ENCODE measurements around the gene THSD1. TPM values are rescaled to one million over a fixed set of nuclear protein-coding genes. Genes with fewer than 3 reads are reported as not detected.

Gene THSD1
- total and polyA plus RNA-seq, 2 experiments from 2014 or later, result 11.6 to 12.0 TPM

- Histone ChIP-seq H3K9me2 (ENCODE audit: insufficient read depth) (no peaks in the 10 kb centered on the region), H4K20me1 (ENCODE audit: insufficient read depth) (no peaks in the 10 kb centered on the region), H3K27me3 (replicated peaks; ENCODE audit: insufficient read depth) (no peaks in the 10 kb centered on the region), H3K4me2 (ENCODE audit: unreplicated experiment) (peak overlapping the region; percentile 68), H3K9me3 (ENCODE audit: low read depth) (no peaks in the 10 kb centered on the region), H3K9ac (peak overlapping the region; percentile 63), H3K4me3 (0 out of 2 replicates have a peak overlapping the region, but pooled peaks have one; percentile 31), H3K27ac (peak overlapping the region; percentile 90), H2AFZ (no peak overlapping the region), H3K79me2 (ENCODE audit: insufficient read depth) (no peaks in the 10 kb centered on the region), H3K4me1 (ENCODE audit: insufficient read depth) (peaks cover 63% of the 10 kb centered on the region), H3F3A (ENCODE audit: insufficient read depth) (peaks cover 61% of the 10 kb centered on the region), H3K36me3 (ENCODE audit: low read depth) (no peaks in the 10 kb centered on the region)
- 37% methylated on average over 6 of the region's 6 CpGs for WGBS, 2 experiments (ENCODE audit: low coverage in 1 of 2, low lambda C conversion rate in 2 of 2, missing lambda C conversion rate in 2 of 2)
- peak; percentile 92 for DNase-seq
- in situ Hi-C loops (cut with MboI), result loop anchor here (10.0 kb wide), 1 partner anchor 96 kb away; no protein-coding TSS in a partner anchor
- TF ChIP-seq EZH2 (IDR thresholded peaks at IDR 0.05; ENCODE audit: insufficient read depth, poor library complexity, severe bottlenecking) (no peak), EZH2phosphoT487 (IDR thresholded peaks at IDR 0.05; ENCODE audit: insufficient read depth, low read depth) (no peak)
These were observed 56.8 kb downstream of the THSD1 start for GRCh38 chr13:52348983-52349780.

- Histone ChIP-seq H3K36me3 (ENCODE audit: low read depth) (no peaks in the 10 kb centered on the region), H3K9me2 (ENCODE audit: insufficient read depth) (no peaks in the 10 kb centered on the region), H3K9me3 (ENCODE audit: low read depth) (no peaks in the 10 kb centered on the region), H3K4me2 (ENCODE audit: unreplicated experiment) (peak overlapping the region; percentile 68), H3K4me1 (ENCODE audit: insufficient read depth) (peaks cover 53% of the 10 kb centered on the region), H3K9ac (peak overlapping the region; percentile 63), H3K27ac (peak overlapping the region; percentile 90), H2AFZ (peak overlapping the region; percentile 53), H4K20me1 (ENCODE audit: insufficient read depth) (no peaks in the 10 kb centered on the region), H3K27me3 (replicated peaks; ENCODE audit: insufficient read depth) (no peaks in the 10 kb centered on the region), H3F3A (ENCODE audit: insufficient read depth) (peaks cover 60% of the 10 kb centered on the region), H3K79me2 (ENCODE audit: insufficient read depth) (no peaks in the 10 kb centered on the region), H3K4me3 (peak overlapping the region; percentile 31)
- WGBS, 2 experiments (ENCODE audit: low coverage in 1 of 2, low lambda C conversion rate in 2 of 2, missing lambda C conversion rate in 2 of 2), result 0 to 9% methylated on average over 5 of the region's 5 CpGs
- TF ChIP-seq EZH2 (IDR thresholded peaks at IDR 0.05; ENCODE audit: insufficient read depth, poor library complexity, severe bottlenecking), result no peak
- in situ Hi-C loops (cut with MboI), result loop anchor here (10.0 kb wide), 1 partner anchor 97 kb away; no protein-coding TSS in a partner anchor
- peak; percentile 88 for DNase-seq
These were observed 57.9 kb downstream of the THSD1 start for GRCh38 chr13:52348071-52348470.

GRCh38 chr13:52345631-52346251 lies 60.2 kb downstream of the THSD1 start:
- no peak overlapping the region for H2AFZ ChIP-seq
- no peak overlapping the region for H3K4me2 ChIP-seq (ENCODE audit: unreplicated experiment)

DNA sequence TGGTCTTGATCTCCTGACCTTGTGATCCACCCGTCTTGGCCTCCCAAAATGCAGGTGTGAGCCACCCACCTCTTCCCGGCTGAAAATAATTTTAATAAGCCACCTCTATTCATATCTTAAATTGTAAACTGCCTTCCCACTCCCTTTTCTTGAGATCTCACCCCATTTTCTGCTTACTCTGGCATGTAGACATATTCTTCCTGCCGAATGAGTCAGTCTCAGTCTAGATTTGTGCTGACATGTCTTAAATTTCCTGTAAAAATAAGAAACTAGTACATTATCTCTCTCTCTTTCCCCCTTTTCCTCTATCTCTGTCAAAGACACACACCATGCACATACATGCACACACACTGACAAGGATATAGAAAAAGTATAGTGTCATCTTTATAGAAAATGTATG lies 60.9 kb downstream of the THSD1 start:
- H3K79me2 ChIP-seq (ENCODE audit: insufficient read depth), result no peaks in the 10 kb centered on the region
- no peaks in the 10 kb centered on the region for H3K36me3 ChIP-seq (ENCODE audit: low read depth)
- H3K9ac ChIP-seq, result no peak overlapping the region
- in situ Hi-C loops (cut with MboI), result loop anchor here (10.0 kb wide), 1 partner anchor 100 kb away; no protein-coding TSS in a partner anchor
- peaks cover 52% of the 10 kb centered on the region for H3F3A ChIP-seq (ENCODE audit: insufficient read depth)
- peak; percentile 59 for DNase-seq
- WGBS, 2 experiments (ENCODE audit: low coverage in 1 of 2, low lambda C conversion rate in 2 of 2, missing lambda C conversion rate in 2 of 2), result 48 to 49% methylated on average over 3 of the region's 3 CpGs
- peak overlapping the region; percentile 85 for H3K27ac ChIP-seq
- H3K9me2 ChIP-seq (ENCODE audit: insufficient read depth), result no peaks in the 10 kb centered on the region
- TF ChIP-seq EZH2 (IDR thresholded peaks at IDR 0.05; ENCODE audit: insufficient read depth, poor library complexity, severe bottlenecking) (no peak), EZH2phosphoT487 (IDR thresholded peaks at IDR 0.05; ENCODE audit: insufficient read depth, low read depth) (no peak)
- H3K4me3 ChIP-seq, result no peak overlapping the region
- H3K9me3 ChIP-seq (ENCODE audit: low read depth), result no peaks in the 10 kb centered on the region
- no peak overlapping the region for H3K4me2 ChIP-seq (ENCODE audit: unreplicated experiment)
- peak overlapping the region; percentile 80; the same call in 1 of the 2 replicates for H2AFZ ChIP-seq
- peaks cover 47% of the 10 kb centered on the region for H3K4me1 ChIP-seq (ENCODE audit: insufficient read depth)
- H4K20me1 ChIP-seq (ENCODE audit: insufficient read depth), result no peaks in the 10 kb centered on the region
- H3K27me3 ChIP-seq (replicated peaks; ENCODE audit: insufficient read depth), result no peaks in the 10 kb centered on the region

More at GRCh38 chr13:52345631-52346251, 60.2 kb downstream of the THSD1 start:
- no peak overlapping the region; the same call in 1 of the 2 replicates for H3K27ac ChIP-seq
- H3K4me3 ChIP-seq, result no peak overlapping the region
- WGBS, 2 experiments (ENCODE audit: low coverage in 1 of 2, low lambda C conversion rate in 2 of 2, missing lambda C conversion rate in 2 of 2), result 96 to 98% methylated on average over 5 of the region's 5 CpGs
- H3K36me3 ChIP-seq (ENCODE audit: low read depth), result no peaks in the 10 kb centered on the region
- no peaks in the 10 kb centered on the region for H3K27me3 ChIP-seq (replicated peaks; ENCODE audit: insufficient read depth)
- TF ChIP-seq EZH2phosphoT487 (IDR thresholded peaks at IDR 0.05; ENCODE audit: insufficient read depth, low read depth), result no peak
- no peak for DNase-seq
- no peaks in the 10 kb centered on the region for H3K79me2 ChIP-seq (ENCODE audit: insufficient read depth)
- H3F3A ChIP-seq (ENCODE audit: insufficient read depth), result peaks cover 52% of the 10 kb centered on the region
- in situ Hi-C loops (cut with MboI), result loop anchor here (10.0 kb wide), 1 partner anchor 99 kb away; no protein-coding TSS in a partner anchor
- no peaks in the 10 kb centered on the region for H3K9me2 ChIP-seq (ENCODE audit: insufficient read depth)
- H3K4me1 ChIP-seq (ENCODE audit: insufficient read depth), result peaks cover 47% of the 10 kb centered on the region
- no peaks in the 10 kb centered on the region for H3K9me3 ChIP-seq (ENCODE audit: low read depth)
- H4K20me1 ChIP-seq (ENCODE audit: insufficient read depth), result no peaks in the 10 kb centered on the region
- no peak overlapping the region for H3K9ac ChIP-seq

Data from GM23248 (cell line).